ENCODE results near the gene PRKCB.

DNA sequence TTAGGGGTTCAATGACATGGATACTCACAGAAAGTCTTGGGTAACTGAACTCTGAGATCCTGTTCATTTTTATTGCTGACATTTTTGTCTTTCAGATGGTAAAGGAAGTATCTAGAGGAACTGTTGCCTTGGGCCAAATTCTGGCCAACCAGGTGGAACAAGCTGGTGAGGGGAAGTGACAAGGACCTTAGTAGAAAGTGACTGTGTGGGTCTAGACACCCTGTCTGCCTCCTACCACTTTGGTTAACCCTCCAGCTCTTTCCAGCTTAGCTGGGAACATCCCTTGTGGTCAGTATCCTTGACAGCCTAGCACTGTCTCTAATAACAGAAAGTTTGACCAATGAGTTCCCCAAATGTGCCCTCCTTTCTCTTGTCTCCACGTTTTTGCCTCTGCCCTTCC lies 28.8 kb upstream of the PRKCB start:
- no peak for TF ChIP-seq POLR2A (IDR thresholded peaks at IDR 0.05; ENCODE audit: low read depth, low read length)
- no peak for TF ChIP-seq POLR2AphosphoS5 (IDR thresholded peaks at IDR 0.05; ENCODE audit: low read depth, low read length)
